Ascending aorta (tissue), 2 donors: ENCODE measurements around the gene SLC22A23. TPM values are rescaled to one million over a fixed set of nuclear protein-coding genes. Genes with fewer than 3 reads are reported as not detected.

ENCODE experiments used
- DNase-seq, 2 donors: peaks; one replicate each; pipeline ENCODE4 v3.0.0-alpha.2; 2019; ENCODE audit warnings: low spot score in 2 of 2
- H3K27ac ChIP-seq, 2 donors: fragments of 200-600 bp; sonication (generic); one replicate each; pipeline ENCODE4 v1.5.1; 2016 to 2017; ENCODE audit warnings: mild to moderate bottlenecking in 1 of 2
- H3K27me3 ChIP-seq: fragments of 200-600 bp; sonication (generic); one replicate; pipeline ENCODE4 v1.5.1; 2017
- H3K36me3 ChIP-seq, 2 donors: fragments of 200-600 bp; sonication (generic); one replicate each; pipeline ENCODE4 v1.5.1; 2016
- H3K4me1 ChIP-seq, 2 donors: fragments of 200-600 bp; sonication (generic); one replicate each; pipeline ENCODE4 v1.5.1; 2016 to 2017; ENCODE audit warnings: mild to moderate bottlenecking in 1 of 2
- H3K4me3 ChIP-seq, 2 donors: fragments of 200-600 bp; sonication (generic); one replicate each; pipeline ENCODE4 v1.5.1; 2016 to 2017; ENCODE audit warnings: mild to moderate bottlenecking in 1 of 2
- H3K9me3 ChIP-seq, 2 donors: fragments of 200-600 bp; sonication (generic); one replicate each; pipeline ENCODE4 v1.5.1; 2016
- intact Hi-C: fragments of 100-400 bp; cut with DNase I; formaldehyde crosslinking; loops from one replicate; pipeline ENCODE4 v1.15.1; 2023
- total RNA-seq: library from RNA; depleted of rRNA; stranded (reverse); fragments of >200 nt; gene quantifications from one replicate; pipeline ENCODE4 v1.1.0, GENCODE V29; 2016
- TF ChIP-seq, protein P1 (sequence below), 3 experiments: fragments of 200-600 bp in 2 of 3; fragments of 450-650 bp in 1 of 3; sonication (generic) in 2 of 3; IDR thresholded peaks; one replicate each; pipeline ENCODE4 v1.5.1; 2016 to 2019; ENCODE audit warnings: antibody characterized with exemption in 3 of 3, mild to moderate bottlenecking in 1 of 3, moderate library complexity in 1 of 3

SLC22A23 gene
- total RNA-seq, 1 donor from 2014 or later: 42.0 TPM

DNA sequence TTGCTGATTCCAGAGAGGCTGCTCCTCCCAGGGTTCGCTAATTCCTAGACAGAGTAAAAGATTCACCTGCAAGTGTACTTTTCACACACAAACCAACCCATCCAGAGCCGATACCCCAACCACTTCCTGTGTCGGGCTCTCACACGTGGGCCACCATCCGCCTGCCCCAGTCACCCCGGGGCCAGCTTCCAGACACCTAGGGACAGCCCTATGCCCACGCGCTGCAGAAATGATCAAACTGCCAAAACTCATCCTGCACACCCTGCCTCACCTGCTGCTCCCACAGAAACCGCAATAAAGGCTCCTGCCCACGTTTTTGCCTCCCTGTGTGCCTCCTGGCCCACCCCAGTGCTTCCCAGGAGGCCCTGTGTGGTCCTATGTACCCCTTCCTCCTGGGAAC is 138.6 kb downstream of the SLC22A23 start:
- H3K36me3 ChIP-seq: no peaks in the 10 kb centered on the region
- no peaks in the 10 kb centered on the region for H3K9me3 ChIP-seq
- H3K27ac ChIP-seq: no peak overlapping the region
- H3K4me1 ChIP-seq: no peaks in the 10 kb centered on the region
- no peaks in the 10 kb centered on the region for H3K27me3 ChIP-seq
- no peak for DNase-seq
- TF ChIP-seq, protein P1, sequence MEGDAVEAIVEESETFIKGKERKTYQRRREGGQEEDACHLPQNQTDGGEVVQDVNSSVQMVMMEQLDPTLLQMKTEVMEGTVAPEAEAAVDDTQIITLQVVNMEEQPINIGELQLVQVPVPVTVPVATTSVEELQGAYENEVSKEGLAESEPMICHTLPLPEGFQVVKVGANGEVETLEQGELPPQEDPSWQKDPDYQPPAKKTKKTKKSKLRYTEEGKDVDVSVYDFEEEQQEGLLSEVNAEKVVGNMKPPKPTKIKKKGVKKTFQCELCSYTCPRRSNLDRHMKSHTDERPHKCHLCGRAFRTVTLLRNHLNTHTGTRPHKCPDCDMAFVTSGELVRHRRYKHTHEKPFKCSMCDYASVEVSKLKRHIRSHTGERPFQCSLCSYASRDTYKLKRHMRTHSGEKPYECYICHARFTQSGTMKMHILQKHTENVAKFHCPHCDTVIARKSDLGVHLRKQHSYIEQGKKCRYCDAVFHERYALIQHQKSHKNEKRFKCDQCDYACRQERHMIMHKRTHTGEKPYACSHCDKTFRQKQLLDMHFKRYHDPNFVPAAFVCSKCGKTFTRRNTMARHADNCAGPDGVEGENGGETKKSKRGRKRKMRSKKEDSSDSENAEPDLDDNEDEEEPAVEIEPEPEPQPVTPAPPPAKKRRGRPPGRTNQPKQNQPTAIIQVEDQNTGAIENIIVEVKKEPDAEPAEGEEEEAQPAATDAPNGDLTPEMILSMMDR (IDR thresholded peaks at IDR 0.05): no peak
- intact Hi-C loops: no loop called here
- no peak overlapping the region for H3K4me3 ChIP-seq

DNA sequence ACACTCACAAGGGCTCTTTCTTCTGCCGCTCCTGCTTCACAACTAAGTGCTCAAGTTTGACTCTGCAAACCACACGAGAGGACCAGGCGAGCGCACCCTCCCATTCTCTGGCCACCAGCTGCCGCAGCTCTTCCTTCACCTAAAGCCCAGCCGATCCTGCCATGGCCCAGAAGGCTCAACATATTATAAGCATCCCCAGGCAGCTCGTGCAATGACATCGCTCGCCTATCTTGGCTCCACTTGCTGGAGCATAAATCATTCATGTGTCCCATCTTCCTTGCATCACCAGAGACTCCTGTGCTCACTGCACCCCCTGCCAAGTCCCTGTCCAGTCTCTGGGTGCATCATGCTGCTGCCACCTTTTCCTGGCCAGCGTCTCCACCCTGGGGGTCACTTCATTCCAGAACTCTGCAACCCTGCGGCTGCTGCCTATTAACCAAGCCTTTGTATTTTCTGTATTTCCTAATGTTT is 139.1 kb downstream of the SLC22A23 start:
- TF ChIP-seq, protein P1 (IDR thresholded peaks at IDR 0.05): no peak
- no peak for DNase-seq
- intact Hi-C loops: no loop called here

DNA sequence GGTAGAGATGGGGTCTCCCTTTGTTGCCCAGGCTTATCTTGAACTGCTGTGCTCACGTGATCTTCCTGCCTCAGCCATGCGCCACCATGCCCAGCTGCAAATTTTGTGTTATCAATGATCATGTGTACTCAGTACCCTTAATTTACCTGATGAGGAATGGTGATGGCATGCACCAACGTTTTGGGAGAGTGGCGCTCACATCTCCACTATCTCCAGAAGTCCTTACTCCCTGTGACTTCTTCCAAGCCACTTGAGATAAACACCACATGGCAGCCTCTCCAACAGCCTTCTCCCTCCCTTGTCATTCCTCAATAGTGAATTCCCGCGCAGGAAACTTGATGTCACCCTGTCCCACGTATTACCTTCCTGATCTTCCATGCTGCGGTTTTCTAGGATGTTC is 140.0 kb downstream of the SLC22A23 start:
- no peaks in the 10 kb centered on the region for H3K9me3 ChIP-seq
- TF ChIP-seq, protein P1 (IDR thresholded peaks at IDR 0.05): no peak
- no peak overlapping the region for H3K27ac ChIP-seq
- H3K4me3 ChIP-seq: no peak overlapping the region
- no peaks in the 10 kb centered on the region for H3K27me3 ChIP-seq
- DNase-seq: no peak
- no peaks in the 10 kb centered on the region for H3K36me3 ChIP-seq
- intact Hi-C loops: no loop called here
- H3K4me1 ChIP-seq: no peaks in the 10 kb centered on the region

More for the DNA sequence above, 139.1 kb downstream of the SLC22A23 start:
- Histone ChIP-seq H3K27ac (no peak overlapping the region), H3K9me3 (no peaks in the 10 kb centered on the region), H3K36me3 (no peaks in the 10 kb centered on the region), H3K4me3 (no peak overlapping the region), H3K27me3 (no peaks in the 10 kb centered on the region), H3K4me1 (no peaks in the 10 kb centered on the region)

DNA sequence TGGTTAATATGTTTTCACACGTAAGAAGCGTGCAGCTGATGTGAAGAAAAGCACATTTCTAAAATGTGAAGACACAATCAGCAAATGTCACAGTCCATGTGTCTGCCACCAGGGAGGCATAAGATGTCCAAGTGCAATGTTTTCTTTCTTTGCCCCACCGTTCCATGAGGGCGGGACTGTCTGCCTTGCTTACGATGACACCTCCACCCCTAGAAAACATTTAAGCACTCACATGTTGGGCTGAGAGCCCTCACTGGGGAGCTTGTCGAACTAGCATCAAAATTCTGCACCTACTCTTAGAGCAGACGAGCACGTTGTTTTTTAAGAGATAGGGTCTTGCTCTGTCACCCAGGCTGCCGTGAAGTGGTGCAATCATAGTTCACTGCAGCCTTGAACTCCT is 140.5 kb downstream of the SLC22A23 start:
- H3K9me3 ChIP-seq: no peaks in the 10 kb centered on the region
- no peak overlapping the region for H3K4me3 ChIP-seq
- DNase-seq: no peak
- TF ChIP-seq, protein P1 (IDR thresholded peaks at IDR 0.05): no peak
- H3K4me1 ChIP-seq: no peaks in the 10 kb centered on the region
- no peak overlapping the region for H3K27ac ChIP-seq
- no peaks in the 10 kb centered on the region for H3K36me3 ChIP-seq
- intact Hi-C loops: no loop called here
- H3K27me3 ChIP-seq: no peaks in the 10 kb centered on the region

DNA sequence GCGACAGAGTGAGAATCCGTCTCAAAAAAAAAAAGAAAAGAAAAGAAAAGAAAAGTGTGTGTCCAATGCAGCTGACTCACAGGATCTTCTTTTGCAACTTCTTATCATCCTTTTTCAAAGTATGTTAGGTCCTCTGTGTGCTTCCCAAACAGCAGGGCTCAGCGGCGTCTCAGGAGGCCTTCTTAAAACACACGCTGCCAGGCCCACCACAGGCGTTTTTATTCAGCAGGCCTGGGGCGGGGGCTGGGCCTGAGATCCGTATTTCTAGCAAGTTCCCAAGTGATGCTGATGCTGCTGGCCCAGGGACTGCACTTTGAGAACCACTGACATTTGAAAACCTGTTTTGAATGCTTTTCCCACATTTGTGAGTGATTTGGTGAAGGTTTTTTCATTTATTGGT is 141.0 kb downstream of the SLC22A23 start:
- no peak for DNase-seq
- Histone ChIP-seq H3K4me1 (no peaks in the 10 kb centered on the region), H3K27ac (no peak overlapping the region), H3K4me3 (no peak overlapping the region), H3K36me3 (no peaks in the 10 kb centered on the region), H3K27me3 (no peaks in the 10 kb centered on the region), H3K9me3 (no peaks in the 10 kb centered on the region)
- TF ChIP-seq, protein P1 (IDR thresholded peaks at IDR 0.05): no peak
- intact Hi-C loops: no loop called here
